Measurements from ENCODE around the gene EML6.
A peak's percentile ranks its signal among the peaks of the same experiment; 100 is the strongest.
"Not testable (repeated sequence)": the region's sequence is repeated elsewhere in the genome, so short reads cannot be mapped to it uniquely, and the experiment has no call there.

Gene EML6

DNA sequence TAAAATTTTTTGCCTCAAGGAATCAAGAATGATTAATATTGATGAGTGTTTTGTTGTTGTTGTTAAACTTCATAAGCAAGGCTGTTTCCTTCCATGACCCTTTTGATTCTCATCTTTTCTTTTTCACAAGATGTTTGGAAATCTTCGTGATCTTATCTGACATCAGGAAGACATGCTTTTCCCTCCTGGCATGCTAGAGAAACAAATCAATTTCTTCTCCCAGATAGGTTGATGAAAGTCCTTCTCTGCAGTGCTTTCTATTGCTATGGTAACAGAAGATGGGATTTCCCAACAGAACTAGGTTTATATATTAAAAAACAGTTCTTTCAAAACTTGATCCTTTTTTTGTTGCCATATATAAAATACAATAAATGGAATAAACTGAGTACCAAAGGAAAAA, 85.2 kb downstream of the EML6 start:
- DNase-seq = no peak

DNA sequence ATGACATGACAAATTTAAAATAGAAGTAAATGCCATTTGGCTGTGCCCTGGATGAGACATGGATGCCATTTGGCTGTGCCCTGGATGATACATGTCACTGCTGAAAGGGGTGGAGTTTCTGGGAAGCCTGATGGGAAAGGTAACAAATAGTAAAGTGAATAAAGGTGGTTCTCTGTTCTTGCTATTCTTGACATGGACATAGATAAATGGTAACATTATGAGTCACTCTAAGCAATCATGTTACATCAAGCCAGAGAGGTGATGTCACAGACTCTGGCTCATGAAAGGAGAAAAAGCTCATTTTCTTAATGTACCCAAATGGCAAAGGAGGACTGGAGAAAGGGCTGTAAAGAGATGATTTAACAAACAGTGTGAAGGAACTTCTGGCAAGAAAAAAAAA, 86.4 kb downstream of the EML6 start:
- DNase-seq = no peak

DNA sequence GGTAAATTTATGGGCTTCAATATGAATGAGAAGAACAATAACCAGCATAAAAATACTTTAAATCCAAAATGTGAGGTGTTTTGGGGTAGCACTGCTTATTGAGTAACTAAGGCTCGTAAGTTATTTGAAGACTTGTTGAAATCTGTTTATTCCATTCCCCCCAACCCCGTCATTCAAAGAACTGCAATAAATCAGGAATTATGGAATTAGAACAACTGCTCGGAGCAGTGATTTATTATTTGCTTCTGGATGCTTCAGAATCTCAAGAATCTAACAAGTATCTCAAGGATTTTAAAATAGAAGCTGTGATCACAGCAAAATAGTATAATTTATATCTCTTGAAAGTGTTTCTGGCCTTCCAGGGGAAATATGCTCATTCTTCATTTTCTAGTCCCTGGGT, 86.8 kb downstream of the EML6 start:
- no peak for DNase-seq

DNA sequence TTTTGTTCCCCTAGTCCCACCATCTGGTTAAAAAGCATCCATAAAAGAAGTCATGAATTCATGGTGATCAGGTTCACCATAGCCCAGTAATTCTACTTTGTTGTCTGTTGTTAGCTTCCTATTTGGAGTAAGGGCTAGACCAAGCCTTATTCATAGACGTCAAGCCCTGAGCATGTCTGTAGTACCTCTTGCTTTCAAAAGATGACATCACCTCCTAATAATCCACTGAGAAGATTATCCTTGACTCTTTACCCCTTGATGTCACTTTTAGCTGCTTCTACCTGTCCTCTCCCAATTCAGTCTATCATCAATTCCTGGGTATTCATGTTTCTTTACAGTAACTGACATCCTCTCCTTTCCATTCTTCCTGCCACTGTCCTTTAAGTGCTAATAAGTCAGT, 90.1 kb downstream of the EML6 start:
- no peak for DNase-seq

DNA sequence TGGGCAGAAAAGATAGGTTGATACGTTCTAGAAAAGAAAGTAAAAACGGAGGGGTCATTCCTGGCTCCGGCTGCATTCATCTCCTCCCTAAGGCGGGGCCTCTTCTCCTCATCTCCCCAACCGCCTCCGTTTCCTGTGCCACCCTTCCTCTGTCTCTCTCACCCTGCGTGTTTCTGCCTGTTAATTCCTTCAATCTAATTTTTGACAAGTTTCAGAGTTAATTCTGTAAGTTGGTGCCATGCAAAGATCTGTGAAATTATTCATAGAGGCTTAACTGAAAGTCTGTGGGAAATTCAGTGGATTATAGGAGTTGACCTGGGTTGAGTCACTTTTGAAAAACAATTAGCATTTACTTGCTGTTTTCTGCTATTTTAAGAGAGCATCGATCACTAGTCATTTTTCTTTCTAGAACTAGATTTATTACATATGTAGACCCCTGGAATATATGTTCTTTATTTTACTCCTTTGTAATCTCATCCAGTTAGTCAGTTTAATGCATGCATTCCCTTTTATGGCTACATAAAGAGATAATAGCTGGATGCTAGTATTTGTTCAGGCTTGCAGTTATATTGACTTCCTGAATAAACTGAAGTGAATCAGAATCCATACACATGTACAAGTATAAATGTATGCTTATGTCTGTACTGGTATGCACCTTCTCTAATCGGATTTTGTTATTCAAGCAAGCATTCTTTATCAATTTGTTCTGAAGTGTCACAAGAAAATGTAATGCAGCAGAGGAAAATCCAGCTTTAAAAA, 91.1 kb downstream of the EML6 start:
- no peak for DNase-seq

DNA sequence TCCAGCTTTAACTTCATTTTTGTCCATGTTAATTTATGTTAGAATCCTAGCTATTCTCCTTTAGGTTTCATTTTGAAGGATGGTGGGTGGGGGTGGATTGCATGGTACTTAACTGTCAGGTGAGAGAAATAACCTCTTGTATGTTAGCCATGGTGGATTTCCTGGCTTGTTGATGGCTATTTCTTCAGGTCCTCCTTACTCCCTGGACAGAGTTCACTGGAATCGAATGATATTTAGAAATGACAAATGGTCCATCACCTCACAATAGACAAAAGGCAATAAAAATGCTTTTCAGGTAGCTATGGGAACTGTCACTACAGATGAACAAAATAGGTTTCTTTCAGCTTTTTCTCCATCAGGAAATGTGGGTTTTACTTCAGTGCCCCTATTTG, 91.7 kb downstream of the EML6 start:
- no peak for DNase-seq

DNA sequence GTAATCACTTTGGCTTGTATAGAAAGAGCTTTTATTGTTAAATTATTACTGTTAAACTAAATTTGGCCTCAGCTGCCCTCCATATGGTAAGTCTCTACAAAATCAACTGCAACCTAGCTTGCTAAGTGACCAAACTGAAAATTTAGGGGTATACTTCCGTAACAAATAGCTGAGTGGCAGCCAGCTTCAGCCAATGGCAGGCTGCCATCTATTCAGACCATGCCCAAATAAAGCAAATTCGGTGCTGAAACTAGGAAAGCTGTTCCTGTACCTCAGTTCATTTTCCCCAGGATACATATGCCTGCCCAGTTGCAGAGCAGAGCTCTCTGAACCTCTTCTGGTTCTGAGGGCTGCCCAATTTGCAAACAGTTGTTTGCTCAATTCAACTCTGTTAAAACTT, 94.8 kb downstream of the EML6 start:
- DNase-seq = no peak

DNA sequence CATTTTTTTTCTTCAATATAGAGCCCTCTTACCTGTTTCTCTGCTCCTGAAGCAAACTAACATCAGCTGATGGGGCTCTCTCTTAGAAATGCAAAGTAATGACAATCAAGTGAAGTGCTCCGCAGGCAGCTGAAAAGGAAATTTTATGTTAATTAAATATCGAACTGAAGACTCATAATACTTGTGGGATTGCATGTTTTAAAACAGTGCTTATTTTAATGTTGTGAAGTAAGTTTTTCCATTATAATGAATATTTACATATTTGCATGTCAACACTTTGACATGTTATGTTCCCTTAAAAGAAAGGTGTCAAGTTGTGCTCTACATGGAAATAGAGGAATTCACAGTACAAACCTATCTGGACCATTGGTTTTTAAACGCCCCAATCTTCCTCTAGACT, 97.1 kb downstream of the EML6 start:
- DNase-seq = no peak

DNA sequence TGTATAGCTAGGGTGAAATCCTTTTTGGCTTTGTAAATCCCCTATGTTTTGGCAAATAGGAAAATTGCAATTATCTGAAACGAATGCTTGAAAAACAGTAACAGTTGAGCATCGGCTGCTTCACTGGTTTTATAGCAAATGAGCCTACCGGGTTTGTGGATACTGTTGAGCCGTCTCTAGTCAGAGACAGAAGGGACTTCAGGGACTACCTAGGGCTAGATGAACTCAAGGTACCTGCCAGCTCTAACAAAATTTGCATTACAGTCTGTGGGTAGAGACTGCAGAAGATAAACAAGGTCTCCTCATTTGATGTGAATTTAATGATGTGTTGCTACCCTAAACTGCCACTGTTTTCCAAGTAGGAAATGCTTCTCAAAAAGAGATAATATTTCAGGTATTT, 101.1 kb downstream of the EML6 start:
- no peak for DNase-seq

DNA sequence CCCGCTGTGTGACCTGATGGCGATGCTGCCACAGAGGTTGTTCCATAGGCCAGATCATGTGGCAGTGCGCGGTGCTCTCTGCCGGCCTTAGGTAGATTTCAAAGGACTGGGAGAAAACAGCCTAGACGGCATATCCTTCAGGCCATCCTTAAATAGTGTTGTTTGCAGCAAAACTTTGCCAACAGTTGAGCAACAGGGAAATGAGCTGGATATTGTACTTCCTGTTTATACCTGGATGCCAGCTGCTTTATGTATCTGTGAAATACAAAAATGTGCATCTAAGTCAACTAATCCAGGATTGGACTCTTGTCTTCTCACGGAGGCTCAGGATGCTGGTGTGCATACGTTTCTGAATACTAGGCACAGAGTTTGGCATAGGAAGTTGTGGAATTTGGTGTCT, 107.1 kb downstream of the EML6 start:
- DNase-seq = no peak

DNA sequence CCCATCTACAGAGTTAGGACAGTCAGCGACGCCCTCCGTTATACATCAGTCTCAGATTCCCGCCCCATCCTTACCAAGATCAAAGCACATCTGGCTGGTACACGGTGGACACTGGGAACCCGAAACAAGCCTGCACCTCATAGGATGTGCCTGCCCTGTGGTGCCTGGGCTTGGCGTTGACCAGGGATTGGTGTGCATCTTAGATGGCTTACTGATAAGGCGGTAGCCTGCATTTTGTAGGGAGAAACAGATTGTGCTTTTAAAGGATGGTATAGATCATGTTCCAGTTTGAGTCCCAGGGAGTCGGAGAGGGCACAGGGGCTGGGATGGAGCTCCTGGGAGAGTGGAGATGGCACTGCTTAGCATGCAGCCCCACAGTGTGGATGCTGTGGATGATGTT, 108.0 kb downstream of the EML6 start:
- DNase-seq = no peak

DNA sequence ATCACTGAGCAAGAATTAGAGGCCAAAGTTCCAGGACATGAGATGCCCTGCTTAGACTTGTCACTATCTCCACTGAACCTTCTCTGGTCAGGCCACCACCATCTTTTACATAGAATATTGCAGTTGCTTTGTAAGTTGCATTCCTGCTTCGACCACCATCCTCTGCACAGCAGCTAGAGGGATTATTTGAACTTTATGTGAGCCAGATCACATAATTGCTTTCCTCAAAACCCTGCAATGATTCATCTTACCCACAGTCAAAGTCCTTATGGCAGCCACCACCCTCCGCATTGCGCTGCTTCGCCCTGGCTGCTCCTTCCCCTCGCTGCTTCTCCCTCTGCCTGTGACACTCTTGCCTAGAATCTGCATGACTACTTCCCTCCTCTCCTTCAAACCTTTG, 111.3 kb downstream of the EML6 start:
- DNase-seq = no peak

DNA sequence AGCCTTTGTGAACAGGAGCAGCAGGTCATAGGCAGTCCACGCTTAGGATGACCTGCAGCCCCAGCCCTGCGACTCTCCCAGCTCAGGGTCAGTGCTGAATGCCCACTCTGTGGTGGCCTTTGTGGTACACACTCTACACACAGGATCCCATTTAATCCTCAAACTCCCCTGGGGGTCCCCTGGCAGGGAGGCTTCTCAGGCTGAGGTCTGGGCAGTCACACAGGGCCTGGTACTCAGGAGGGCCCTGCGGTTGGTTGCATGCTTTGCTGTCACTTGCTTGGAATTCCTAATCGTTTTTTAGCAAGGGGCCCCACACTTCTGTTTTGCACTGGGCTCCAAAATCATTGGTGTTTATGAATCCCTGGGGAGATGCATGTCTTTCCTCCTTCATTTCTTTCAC, 113.0 kb downstream of the EML6 start:
- no peak for DNase-seq

DNA sequence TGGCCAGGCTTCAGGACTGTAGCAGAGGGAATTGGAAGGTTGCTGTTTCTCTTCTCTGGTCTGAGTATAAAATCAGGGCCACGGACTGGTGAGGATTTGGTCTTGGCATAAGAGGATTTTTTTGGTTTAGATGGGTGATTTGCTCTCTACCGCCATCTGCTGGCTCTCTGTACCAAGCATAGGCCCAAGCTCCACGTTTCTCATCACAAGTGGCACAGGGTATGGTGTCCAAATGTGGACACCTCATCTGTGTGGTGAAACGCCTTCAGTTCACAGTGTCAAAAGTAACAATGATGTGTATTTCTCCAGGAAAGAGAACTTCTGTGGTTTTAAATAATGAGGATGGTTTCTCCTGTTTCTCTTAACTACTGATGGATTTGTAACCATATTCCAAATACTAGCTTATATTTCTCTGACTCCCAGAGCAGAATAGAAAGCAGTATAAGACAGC, 115.1 kb downstream of the EML6 start:
- DNase-seq = peak; percentile 10

DNA sequence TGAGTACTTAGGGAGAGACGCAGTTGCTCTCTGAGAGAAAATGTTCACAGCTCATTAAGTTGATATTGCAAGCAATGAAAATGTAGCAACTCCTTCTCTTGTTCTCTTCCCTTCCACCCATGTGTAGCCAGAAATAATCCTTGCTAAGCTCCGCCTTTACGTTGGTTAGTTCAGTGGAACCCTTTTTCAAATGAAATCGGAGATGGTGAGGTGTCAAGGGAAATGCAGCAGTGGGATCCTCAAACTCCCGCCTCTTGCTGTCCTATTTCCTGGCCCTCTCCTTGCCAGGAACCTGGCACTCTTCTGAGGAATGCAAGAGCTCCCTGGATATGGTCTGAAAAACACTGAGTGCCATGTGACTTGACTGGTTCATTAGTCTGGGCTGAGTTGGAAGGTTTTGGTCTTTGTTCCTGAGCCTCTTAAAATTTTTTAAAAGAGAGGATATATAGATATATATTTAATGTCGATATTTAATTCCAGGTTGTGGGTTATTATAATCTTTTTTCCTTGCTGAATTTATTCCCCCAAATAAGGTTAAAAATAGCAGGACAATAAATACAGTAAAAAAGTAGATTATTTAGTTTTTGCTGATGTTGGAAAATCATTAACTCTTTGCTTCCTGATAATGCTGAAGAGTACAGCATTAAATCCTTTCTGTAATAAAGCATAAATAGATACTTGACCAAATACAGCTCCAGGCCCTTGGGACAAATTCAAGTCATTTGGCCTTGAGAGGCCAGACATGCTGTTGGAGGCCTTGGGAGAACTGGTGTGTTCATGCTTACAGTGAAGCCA, 116.2 kb downstream of the EML6 start:
- no peak for DNase-seq

DNA sequence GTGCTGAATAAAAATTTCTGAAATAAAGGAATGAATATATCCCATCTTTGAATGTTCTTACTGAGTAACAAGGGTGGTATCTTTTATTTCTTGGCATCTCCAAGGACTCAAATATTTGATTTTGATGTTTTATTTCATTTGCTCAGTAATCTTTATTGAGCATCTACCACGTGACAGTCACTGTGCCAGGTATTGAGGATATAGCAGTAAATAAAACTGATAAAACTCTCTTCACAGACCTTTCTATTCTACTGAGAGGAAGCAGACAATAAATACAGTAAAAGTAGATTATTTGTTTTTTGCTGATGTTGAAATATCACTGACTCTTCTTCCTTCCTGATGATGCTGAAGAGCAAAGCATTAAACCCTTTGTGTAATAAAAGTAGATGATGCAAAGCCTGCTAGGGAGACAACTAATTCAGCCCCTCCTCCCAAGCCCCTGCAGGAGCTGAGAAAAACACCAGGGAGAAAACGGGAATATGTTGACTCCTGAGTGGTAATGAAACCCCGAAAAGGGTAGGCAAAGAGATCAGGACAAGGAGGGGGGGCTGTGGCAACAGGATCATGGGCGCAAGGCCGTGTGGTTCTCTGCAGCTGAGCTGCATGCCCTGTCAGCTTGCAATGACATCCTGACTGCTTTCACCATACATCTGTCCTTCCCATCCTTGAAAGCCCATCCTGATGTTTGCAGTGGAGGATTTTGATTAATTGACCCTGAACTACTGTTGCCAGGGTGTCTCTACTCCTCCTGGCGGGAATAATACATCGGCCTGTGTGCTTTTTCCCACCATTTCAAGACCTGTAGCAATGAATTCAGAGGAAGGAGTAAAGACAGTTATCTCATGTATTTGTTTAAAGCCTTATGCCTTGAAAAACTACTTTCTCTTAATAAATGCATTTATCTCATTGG, 117.4 kb downstream of the EML6 start:
- DNase-seq = no peak

DNA sequence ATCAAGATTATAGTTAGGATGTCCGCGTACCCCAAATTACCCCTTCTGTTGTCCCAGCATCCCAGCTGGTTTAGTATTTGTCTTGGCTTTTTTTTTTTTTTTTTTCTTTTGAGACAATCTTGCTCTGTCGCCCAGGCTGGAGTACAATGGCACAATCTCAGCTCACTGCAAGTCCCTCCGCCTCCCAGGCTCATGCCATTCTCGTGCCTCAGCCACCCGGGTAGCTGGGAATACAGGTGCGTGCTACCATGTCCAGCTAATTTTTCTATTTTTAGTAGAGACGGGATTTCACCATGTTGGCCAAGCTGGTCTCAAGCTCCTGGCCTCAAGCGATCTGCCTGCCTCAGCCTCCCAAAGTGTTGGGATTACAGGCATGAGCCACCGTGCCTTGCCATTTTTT, 118.0 kb downstream of the EML6 start:
- not testable (repeated sequence) for DNase-seq

DNA sequence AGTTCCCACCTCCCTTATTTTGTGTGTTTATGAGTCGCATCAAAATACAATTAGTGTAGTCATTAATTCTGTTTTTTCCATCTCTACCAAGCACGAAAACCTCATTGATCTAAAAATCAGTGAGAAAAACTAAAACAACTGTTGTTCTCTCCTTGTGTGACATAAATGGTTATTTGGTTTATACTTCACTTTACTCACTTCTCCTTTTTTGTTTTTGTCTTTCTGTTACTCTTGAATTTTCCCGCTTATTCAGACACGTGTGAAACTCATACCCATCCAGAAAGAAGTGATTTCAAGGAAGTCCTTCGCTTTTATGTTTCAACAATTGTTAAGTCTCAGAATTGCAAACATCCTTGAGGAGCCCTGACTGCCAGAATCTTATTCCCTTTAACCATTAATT, 121.6 kb downstream of the EML6 start:
- DNase-seq = no peak

DNA sequence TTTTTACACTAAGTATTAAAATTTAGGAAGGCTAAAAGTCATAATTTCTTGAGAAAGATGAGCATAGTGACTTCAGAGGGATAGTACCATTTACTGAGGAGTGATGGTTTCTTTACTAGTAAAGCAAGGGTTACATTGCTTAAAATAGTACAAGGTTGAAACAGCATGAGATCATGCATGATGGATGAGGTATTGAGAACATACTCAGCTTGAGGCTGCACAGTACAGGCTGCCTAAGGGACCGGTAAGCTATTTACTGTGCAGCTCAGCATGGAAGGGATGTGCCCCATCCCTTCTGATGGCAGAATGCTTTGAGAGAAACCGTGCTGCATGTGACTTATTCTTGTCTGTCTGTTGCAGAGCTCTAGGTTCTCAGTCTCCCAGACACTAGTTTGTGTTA, 122.1 kb downstream of the EML6 start:
- no peak for DNase-seq

DNA sequence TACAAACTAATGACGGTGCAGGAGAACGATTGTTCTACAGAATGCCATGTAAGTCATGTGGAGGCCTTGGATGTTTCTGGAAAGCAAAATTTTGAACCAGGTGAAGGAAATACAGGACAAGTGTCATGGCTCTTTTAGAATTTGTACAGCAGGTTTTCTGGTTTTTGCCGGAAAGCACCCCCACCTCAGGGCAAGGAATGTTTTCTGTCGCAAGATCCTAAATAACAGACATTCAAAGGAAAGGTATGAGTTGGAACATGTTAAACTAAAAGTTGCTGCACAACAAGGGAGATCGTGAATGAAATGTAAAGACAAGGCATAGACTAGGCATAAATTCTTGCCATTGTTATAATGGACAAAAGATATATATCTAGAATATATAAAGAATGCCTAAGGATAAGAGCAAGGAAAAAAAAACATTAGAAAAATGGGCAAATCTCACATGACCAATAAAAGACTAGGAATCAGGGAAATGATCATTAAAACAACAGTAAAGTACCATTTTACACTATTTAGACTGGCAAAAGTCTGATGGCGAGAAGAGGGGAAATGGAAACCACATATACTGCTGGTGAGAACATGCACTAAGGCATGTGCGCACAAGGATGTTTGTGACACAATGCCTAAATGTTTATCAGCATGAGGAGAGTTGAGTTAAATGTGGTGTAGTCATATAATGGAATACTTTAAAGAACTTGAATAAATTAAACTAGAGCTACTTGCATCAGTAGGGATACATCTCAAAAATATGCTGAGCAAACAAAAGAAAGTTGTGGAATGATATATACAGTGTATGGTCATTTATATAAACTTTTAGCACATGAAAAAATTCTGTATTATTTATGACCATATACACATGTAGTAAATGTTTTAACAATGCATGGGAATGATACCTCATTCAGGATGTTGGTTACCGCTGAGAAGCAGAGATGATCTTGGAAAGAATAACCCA, 127.0 kb downstream of the EML6 start:
- DNase-seq = no peak

DNA sequence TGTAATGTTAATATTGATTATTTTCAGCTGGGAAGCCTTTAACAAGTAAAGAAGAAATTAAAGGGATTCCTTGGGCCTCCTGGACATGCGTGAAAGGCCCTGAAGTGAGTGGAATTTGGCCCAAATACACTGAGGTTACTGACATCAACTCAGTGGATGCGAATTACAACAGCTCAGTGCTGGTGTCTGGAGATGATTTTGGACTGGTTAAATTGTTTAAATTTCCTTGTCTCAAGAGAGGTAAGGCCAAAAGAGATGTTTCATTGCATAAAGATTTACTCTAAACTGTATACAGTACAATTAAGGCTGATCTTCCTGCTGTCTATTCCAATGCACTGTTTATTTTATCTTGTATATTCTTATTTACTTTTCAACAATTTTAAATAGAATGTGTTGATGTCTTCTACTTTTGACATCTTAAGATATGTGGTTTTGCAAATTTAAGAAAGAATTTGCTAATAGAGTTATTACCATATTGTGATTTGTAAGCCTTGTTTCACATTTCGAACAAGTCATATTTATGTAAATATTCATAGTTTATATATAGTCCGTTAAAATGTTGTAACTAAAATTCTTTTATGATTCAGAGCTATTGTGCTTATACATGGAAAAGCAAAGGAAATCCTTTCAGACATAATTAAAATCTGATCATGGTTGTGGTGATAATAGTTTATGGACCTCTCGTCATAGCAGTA, 130.3 kb downstream of the EML6 start:
- DNase-seq = no peak

DNA sequence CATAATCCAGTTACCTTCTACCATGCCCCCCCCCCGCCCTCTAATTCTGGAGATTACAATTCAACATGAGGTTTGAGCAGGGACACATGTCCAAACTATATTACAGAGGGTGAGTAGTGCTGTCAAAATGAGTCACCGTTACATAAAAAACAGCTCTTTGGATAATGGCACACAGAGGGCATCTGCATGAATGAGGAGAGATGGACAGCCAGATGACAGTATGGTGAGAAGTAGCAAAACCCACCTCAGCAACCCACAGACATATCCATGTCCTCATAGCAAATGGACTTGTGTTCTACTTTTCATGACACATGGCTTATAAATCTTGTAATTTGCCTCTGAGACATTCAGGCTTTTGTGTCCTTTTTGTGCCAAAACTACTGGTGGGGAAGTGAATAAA, 132.0 kb downstream of the EML6 start:
- no peak for DNase-seq

All from NCI-H748 treated with DMSO at 0.1 percent for 48 hours (cell line).